ENCODE results near the gene PPM1E. TPM values are rescaled to one million over a fixed set of nuclear protein-coding genes. Genes with fewer than 3 reads are reported as not detected.
"Not testable (repeated sequence)": the region's sequence is repeated elsewhere in the genome, so short reads cannot be mapped to it uniquely, and the experiment has no call there.

The PPM1E gene
- total and polyA plus RNA-seq, 7 experiments from 2014 or later, result 0.07 TPM; not detected in 6

- intact Hi-C loops (cut with micrococcal nuclease), result no loop called here
- Histone ChIP-seq H3K4me1 (ENCODE audit: control insufficient read depth in 2 of 2, insufficient read depth in 2 of 2, low read length in 2 of 2) (no peaks in the 10 kb centered on the region), H3K4me3 (ENCODE audit: low read length) (no peak overlapping the region), H3K27ac (ENCODE audit: low read depth, low read length) (no peak overlapping the region), H3K36me3 (ENCODE audit: control insufficient read depth in 2 of 3, insufficient read depth in 3 of 3, low read length in 3 of 3) (no peaks in the 10 kb centered on the region), H3K27me3 (ENCODE audit: control insufficient read depth in 2 of 2, insufficient read depth in 2 of 2, low read length in 2 of 2) (peaks cover 3 to 7% of the 10 kb centered on the region in 2 donors), H3K9me3 (ENCODE audit: control insufficient read depth in 2 of 3, low read length in 3 of 3) (no peaks in the 10 kb centered on the region)
- Mint-ChIP-seq H3K4me3 (no peak overlapping the region), H3K4me1 (no peaks in the 10 kb centered on the region), H3K36me3 (no peaks in the 10 kb centered on the region), H3K27me3 (peaks cover 40 to 46% (median 43%) of the 10 kb centered on the region in 5 donors), H3K9me3 (peaks cover 0 to 2% (median 0%) of the 10 kb centered on the region in 11 donors), H3K27ac (no peak overlapping the region)
- POLR2A ChIA-PET, result no interaction called here
- ATAC-seq (no peak), DNase-seq (no peak)
- CTCF ChIA-PET, result no interaction called here
Observed at GRCh38 chr17:58763263-58763662, 7.6 kb downstream of the PPM1E start.

DNA sequence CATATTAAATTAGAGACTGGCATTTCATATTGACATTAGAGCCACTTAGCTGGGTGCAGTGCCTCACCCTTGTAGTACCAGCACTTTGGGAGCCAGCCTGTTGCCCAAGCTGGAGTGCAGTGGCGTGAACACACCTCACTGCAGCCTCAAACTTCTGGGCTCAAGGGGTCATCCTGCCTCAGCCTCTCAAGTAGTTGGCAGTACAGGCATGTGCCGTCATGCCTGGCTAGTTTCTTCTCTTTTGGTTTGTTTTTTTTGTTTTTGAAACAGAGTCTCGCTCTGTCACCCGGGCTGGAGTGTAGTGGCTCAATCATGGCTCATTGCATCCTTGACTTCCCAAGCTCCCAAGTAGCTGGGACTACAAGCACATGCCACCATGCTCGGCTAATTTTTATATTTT lies 8.7 kb downstream of the PPM1E start:
- no peaks in the 10 kb centered on the region for H3K36me3 ChIP-seq (ENCODE audit: control insufficient read depth in 2 of 3, insufficient read depth in 3 of 3, low read length in 3 of 3)
- DNase-seq (no peak), ATAC-seq (no peak)
- no peaks in the 10 kb centered on the region for H3K4me1 Mint-ChIP-seq
- no peaks in the 10 kb centered on the region for H3K4me1 ChIP-seq (ENCODE audit: control insufficient read depth in 2 of 2, insufficient read depth in 2 of 2, low read length in 2 of 2)
- H3K4me3 Mint-ChIP-seq, result no peak overlapping the region
- H3K9me3 ChIP-seq (ENCODE audit: control insufficient read depth in 2 of 3, low read length in 3 of 3), result no peaks in the 10 kb centered on the region
- peaks cover 29 to 38% (median 34%) of the 10 kb centered on the region in 5 donors for H3K27me3 Mint-ChIP-seq
- H3K27ac ChIP-seq (ENCODE audit: low read depth, low read length), result no peak overlapping the region
- ChIA-PET POLR2A (no interaction called here), CTCF (no interaction called here)
- no peak overlapping the region for H3K4me3 ChIP-seq (ENCODE audit: low read length)
- no peaks in the 10 kb centered on the region for H3K9me3 Mint-ChIP-seq
- no peaks in the 10 kb centered on the region for H3K36me3 Mint-ChIP-seq
- H3K27ac Mint-ChIP-seq, result no peak overlapping the region
- intact Hi-C loops (cut with micrococcal nuclease), result no loop called here
- peaks cover 3% of the 10 kb centered on the region in 2 donors for H3K27me3 ChIP-seq (ENCODE audit: control insufficient read depth in 2 of 2, insufficient read depth in 2 of 2, low read length in 2 of 2)

GRCh38 chr17:58778482-58778881 lies 22.8 kb downstream of the PPM1E start:
- DNase-seq; H3K36me3 Mint-ChIP-seq; H3K9me3 ChIP-seq (ENCODE audit: control insufficient read depth in 2 of 3, low read length in 3 of 3); H3K27ac Mint-ChIP-seq; ATAC-seq; H3K4me3 ChIP-seq (ENCODE audit: low read length); H3K36me3 ChIP-seq (ENCODE audit: control insufficient read depth in 2 of 3, insufficient read depth in 3 of 3, low read length in 3 of 3); H3K4me3 Mint-ChIP-seq; H3K4me1 ChIP-seq (ENCODE audit: control insufficient read depth in 2 of 2, insufficient read depth in 2 of 2, low read length in 2 of 2); H3K9me3 Mint-ChIP-seq; H3K27me3 ChIP-seq (ENCODE audit: control insufficient read depth in 2 of 2, insufficient read depth in 2 of 2, low read length in 2 of 2); POLR2A ChIA-PET; H3K27ac ChIP-seq (ENCODE audit: low read depth, low read length); H3K4me1 Mint-ChIP-seq; intact Hi-C loops (cut with micrococcal nuclease): not testable (repeated sequence)
- H3K27me3 Mint-ChIP-seq, result peaks cover 0 to 18% (median 11%) of the 10 kb centered on the region in 5 donors
- CTCF ChIA-PET, result interaction anchor here (0.5 kb wide), 1 partner anchor 850 kb away, joined by 3 read pairs; no protein-coding TSS in a partner anchor

- H3K27ac ChIP-seq (ENCODE audit: low read depth, low read length), result no peak overlapping the region
- peaks cover 0 to 13% (median 7%) of the 10 kb centered on the region in 5 donors for H3K27me3 Mint-ChIP-seq
- H3K9me3 ChIP-seq (ENCODE audit: control insufficient read depth in 2 of 3, low read length in 3 of 3), result no peaks in the 10 kb centered on the region
- H3K36me3 ChIP-seq (ENCODE audit: control insufficient read depth in 2 of 3, insufficient read depth in 3 of 3, low read length in 3 of 3), result no peaks in the 10 kb centered on the region
- ATAC-seq (no peak), DNase-seq (no peak)
- no peaks in the 10 kb centered on the region for H3K4me1 Mint-ChIP-seq
- ChIA-PET CTCF (no interaction called here), POLR2A (no interaction called here)
- H3K4me3 ChIP-seq (ENCODE audit: low read length), result no peak overlapping the region
- no peaks in the 10 kb centered on the region for H3K9me3 Mint-ChIP-seq
- no peak overlapping the region for H3K27ac Mint-ChIP-seq
- H3K4me1 ChIP-seq (ENCODE audit: control insufficient read depth in 2 of 2, insufficient read depth in 2 of 2, low read length in 2 of 2), result no peaks in the 10 kb centered on the region
- H3K27me3 ChIP-seq (ENCODE audit: control insufficient read depth in 2 of 2, insufficient read depth in 2 of 2, low read length in 2 of 2), result no peaks in the 10 kb centered on the region
- intact Hi-C loops (cut with micrococcal nuclease), result no loop called here
- no peak overlapping the region for H3K4me3 Mint-ChIP-seq
- H3K36me3 Mint-ChIP-seq, result no peaks in the 10 kb centered on the region
Observed at GRCh38 chr17:58779446-58779845, 23.8 kb downstream of the PPM1E start.

DNA sequence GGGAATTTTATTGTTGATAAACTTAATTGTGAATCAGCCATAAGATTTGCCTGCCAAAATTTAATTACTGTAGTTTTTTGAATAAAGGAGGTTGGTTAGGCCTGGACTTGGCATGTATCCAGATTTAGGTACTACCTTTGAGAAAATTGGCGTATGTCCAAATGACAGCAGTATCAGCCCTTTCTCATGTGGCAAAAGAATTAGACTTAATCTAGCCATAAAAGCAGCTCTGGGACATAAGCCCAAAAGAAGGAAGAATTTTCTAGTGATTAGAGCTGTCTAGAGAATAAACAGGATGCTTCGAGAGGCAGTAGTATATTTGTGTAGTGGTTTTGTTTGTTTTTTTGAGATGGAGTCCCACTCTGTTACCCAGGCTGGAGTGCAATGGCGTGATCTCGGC lies 27.7 kb downstream of the PPM1E start:
- intact Hi-C loops (cut with micrococcal nuclease), result no loop called here
- Histone ChIP-seq H3K4me3 (ENCODE audit: low read length) (no peak overlapping the region), H3K27ac (ENCODE audit: low read depth, low read length) (no peak overlapping the region), H3K9me3 (ENCODE audit: control insufficient read depth in 2 of 3, low read length in 3 of 3) (no peaks in the 10 kb centered on the region), H3K27me3 (ENCODE audit: control insufficient read depth in 2 of 2, insufficient read depth in 2 of 2, low read length in 2 of 2) (no peaks in the 10 kb centered on the region), H3K36me3 (ENCODE audit: control insufficient read depth in 2 of 3, insufficient read depth in 3 of 3, low read length in 3 of 3) (no peaks in the 10 kb centered on the region), H3K4me1 (ENCODE audit: control insufficient read depth in 2 of 2, insufficient read depth in 2 of 2, low read length in 2 of 2) (no peaks in the 10 kb centered on the region)
- DNase-seq (no peak), ATAC-seq (no peak)
- Mint-ChIP-seq H3K27me3 (peaks cover 0 to 7% (median 4%) of the 10 kb centered on the region in 5 donors), H3K4me3 (no peak overlapping the region), H3K9me3 (no peaks in the 10 kb centered on the region), H3K27ac (no peak overlapping the region), H3K36me3 (no peaks in the 10 kb centered on the region), H3K4me1 (no peaks in the 10 kb centered on the region)
- CTCF ChIA-PET, result no interaction called here
- POLR2A ChIA-PET, result no interaction called here

DNA sequence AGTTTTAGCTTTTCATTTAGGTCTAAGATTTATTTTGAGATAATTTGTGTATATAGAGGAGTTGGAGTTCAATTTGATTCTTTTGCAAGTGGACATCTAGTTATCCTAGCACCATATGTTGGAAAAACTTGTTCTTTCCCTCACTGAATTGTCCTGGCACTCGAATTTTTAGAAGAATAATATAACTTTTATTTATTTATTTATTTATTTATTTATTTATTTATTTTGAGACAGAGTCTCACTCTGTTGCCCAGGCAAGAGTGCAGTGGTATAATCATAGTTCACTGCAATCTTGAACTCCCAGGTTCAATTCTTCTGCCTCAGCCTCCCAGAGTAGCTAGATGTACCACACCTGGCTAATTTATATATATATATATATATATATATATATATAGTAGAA lies 29.4 kb downstream of the PPM1E start:
- DNase-seq, result no peak
- Histone ChIP-seq H3K27me3 (ENCODE audit: control insufficient read depth in 2 of 2, insufficient read depth in 2 of 2, low read length in 2 of 2) (no peaks in the 10 kb centered on the region), H3K4me1 (ENCODE audit: control insufficient read depth in 2 of 2, insufficient read depth in 2 of 2, low read length in 2 of 2) (no peaks in the 10 kb centered on the region), H3K36me3 (ENCODE audit: control insufficient read depth in 2 of 3, insufficient read depth in 3 of 3, low read length in 3 of 3) (no peaks in the 10 kb centered on the region), H3K27ac (ENCODE audit: low read depth, low read length) (no peak overlapping the region), H3K4me3 (ENCODE audit: low read length) (no peak overlapping the region), H3K9me3 (ENCODE audit: control insufficient read depth in 2 of 3, low read length in 3 of 3) (no peaks in the 10 kb centered on the region)
- H3K27ac Mint-ChIP-seq, result no peak overlapping the region
- no peak overlapping the region for H3K4me3 Mint-ChIP-seq
- H3K36me3 Mint-ChIP-seq, result no peaks in the 10 kb centered on the region
- ChIA-PET POLR2A (no interaction called here), CTCF (no interaction called here)
- peaks cover 0 to 2% (median 0%) of the 10 kb centered on the region in 7 donors for H3K4me1 Mint-ChIP-seq
- peaks cover 0 to 8% (median 5%) of the 10 kb centered on the region in 5 donors for H3K27me3 Mint-ChIP-seq
- ATAC-seq, result no peak
- intact Hi-C loops (cut with micrococcal nuclease), result no loop called here
- H3K9me3 Mint-ChIP-seq, result no peaks in the 10 kb centered on the region

DNA sequence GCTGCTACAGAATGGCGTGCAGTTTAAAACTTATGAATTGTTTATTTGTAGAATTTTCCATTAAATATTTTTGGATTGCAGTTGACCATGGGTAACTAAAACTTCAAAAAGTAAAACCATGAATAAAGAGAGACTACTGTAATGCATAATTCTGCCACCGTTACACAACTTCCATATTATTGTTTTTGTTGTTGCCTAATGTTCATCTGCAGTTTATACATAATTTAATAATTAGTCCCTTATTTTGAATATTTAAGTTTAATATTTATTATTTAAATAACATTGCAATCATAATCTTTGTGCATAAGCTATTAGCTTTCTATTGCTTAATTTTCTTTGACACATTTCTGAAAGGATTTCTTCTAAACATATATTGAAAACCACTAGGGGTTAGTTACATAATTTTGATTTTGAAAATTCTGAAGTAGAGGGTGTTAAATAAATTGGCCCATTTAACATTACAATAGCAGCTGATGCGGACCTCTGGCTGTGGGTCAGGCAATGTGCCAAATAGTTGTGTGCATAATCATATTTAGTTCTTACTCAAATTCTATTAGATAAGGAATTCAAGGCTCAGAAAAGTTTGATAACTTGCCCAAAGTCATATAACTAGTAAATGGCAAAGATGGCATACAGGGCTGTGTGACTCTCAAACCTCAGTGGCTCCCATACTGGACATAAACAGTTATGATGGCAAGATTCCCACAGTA lies 31.1 kb downstream of the PPM1E start:
- H3K27ac ChIP-seq (ENCODE audit: low read depth, low read length), result no peak overlapping the region
- Mint-ChIP-seq H3K27ac (no peak overlapping the region), H3K36me3 (no peaks in the 10 kb centered on the region), H3K4me3 (no peak overlapping the region), H3K9me3 (no peaks in the 10 kb centered on the region), H3K27me3 (peaks cover 0 to 12% (median 4%) of the 10 kb centered on the region in 5 donors), H3K4me1 (peaks cover 0 to 2% (median 0%) of the 10 kb centered on the region in 7 donors)
- no peaks in the 10 kb centered on the region for H3K4me1 ChIP-seq (ENCODE audit: control insufficient read depth in 2 of 2, insufficient read depth in 2 of 2, low read length in 2 of 2)
- ChIA-PET CTCF (no interaction called here), POLR2A (interaction anchor here (0.7 kb wide), 1 partner anchor 13 kb away, joined by 3 read pairs; no protein-coding TSS in a partner anchor)
- no peaks in the 10 kb centered on the region for H3K27me3 ChIP-seq (ENCODE audit: control insufficient read depth in 2 of 2, insufficient read depth in 2 of 2, low read length in 2 of 2)
- no peak for ATAC-seq
- no peak for DNase-seq
- no peak overlapping the region for H3K4me3 ChIP-seq (ENCODE audit: low read length)
- no peaks in the 10 kb centered on the region for H3K36me3 ChIP-seq (ENCODE audit: control insufficient read depth in 2 of 3, insufficient read depth in 3 of 3, low read length in 3 of 3)
- intact Hi-C loops (cut with micrococcal nuclease), result no loop called here
- H3K9me3 ChIP-seq (ENCODE audit: control insufficient read depth in 2 of 3, low read length in 3 of 3), result no peaks in the 10 kb centered on the region
